GM23338 (cell line): ENCODE results near the gene RGP1. TPM values are rescaled to one million over a fixed set of nuclear protein-coding genes. Genes with fewer than 3 reads are reported as not detected.
A peak's percentile ranks its signal among the peaks of the same experiment; 100 is the strongest.

Experiments
- ATAC-seq: fragments of 200-7000 bp; cut with Tn5 transposase; 3 replicates; pipeline ENCODE4 v1.9.1; 2020
- DNase-seq: peaks from one replicate; pipeline ENCODE4 v3.0.0-alpha.2; 2015; ENCODE audit warnings: low spot score
- H2AFZ ChIP-seq: fragments of 200-600 bp; sonication (generic); 2 replicates; pipeline ENCODE4 v1.8.0; 2016; ENCODE audit warnings: antibody characterized with exemption, mild to moderate bottlenecking, moderate library complexity
- H3F3A ChIP-seq: fragments of 200-600 bp; sonication (generic); replicated peaks from 2 replicates; pipeline ENCODE4 v1.8.0; 2017; ENCODE audit warnings: antibody characterized with exemption, mixed run types, low read depth
- H3K27ac ChIP-seq: fragments of 200-600 bp; sonication (generic); 2 replicates; pipeline ENCODE4 v1.6.1; 2016; ENCODE audit warnings: low read depth
- H3K27me3 ChIP-seq: fragments of 200-600 bp; sonication (generic); 2 replicates; pipeline ENCODE4 v1.8.0; 2016; ENCODE audit warnings: mild to moderate bottlenecking, mixed run types, moderate library complexity; ENCODE audit not compliant: insufficient read depth
- H3K36me3 ChIP-seq: fragments of 200-600 bp; sonication (generic); 2 replicates; pipeline ENCODE4 v1.8.0; 2016; ENCODE audit warnings: mild to moderate bottlenecking; ENCODE audit not compliant: insufficient read depth
- H3K4me1 ChIP-seq: fragments of 200-600 bp; sonication (generic); 2 replicates; pipeline ENCODE4 v1.8.0; 2016; ENCODE audit warnings: mild to moderate bottlenecking, moderate library complexity; ENCODE audit not compliant: insufficient read depth
- H3K4me2 ChIP-seq: fragments of 200-600 bp; sonication (generic); 2 replicates; pipeline ENCODE4 v1.7.1; 2017; ENCODE audit warnings: mixed run types
- H3K4me3 ChIP-seq: fragments of 200-600 bp; sonication (generic); 2 replicates; pipeline ENCODE4 v1.6.1; 2016; ENCODE audit warnings: mixed run types
- H3K79me2 ChIP-seq: fragments of 200-600 bp; sonication (generic); replicated peaks from 2 replicates; pipeline ENCODE4 v1.8.0; 2017; ENCODE audit warnings: mild to moderate bottlenecking; ENCODE audit not compliant: insufficient read depth
- H3K9me2 ChIP-seq: fragments of 200-600 bp; sonication (generic); 2 replicates; pipeline ENCODE4 v1.8.0; 2017; ENCODE audit not compliant: insufficient read depth
- H4K20me1 ChIP-seq: fragments of 200-600 bp; sonication (generic); replicated peaks from 2 replicates; pipeline ENCODE4 v1.8.0; 2017; ENCODE audit warnings: mild to moderate bottlenecking; ENCODE audit not compliant: insufficient read depth
- H3K27ac Mint-ChIP-seq: 2 replicates; pipeline ENCODE4 v1.8.0; 2020; ENCODE audit warnings: inconsistent platforms, mild to moderate bottlenecking, moderate library complexity, mixed read lengths
- H3K27me3 Mint-ChIP-seq: 3 replicates; pipeline ENCODE4 v1.8.0; 2022; ENCODE audit warnings: low read depth, mild to moderate bottlenecking, moderate library complexity, mixed read lengths, inconsistent platforms; ENCODE audit not compliant: insufficient read depth, poor library complexity
- H3K36me3 Mint-ChIP-seq: 3 replicates; pipeline ENCODE4 v1.8.0; 2021; ENCODE audit warnings: low read depth, mild to moderate bottlenecking, inconsistent platforms, moderate library complexity, mixed read lengths
- H3K4me1 Mint-ChIP-seq: 3 replicates; pipeline ENCODE4 v1.8.0; 2020; ENCODE audit warnings: mild to moderate bottlenecking, inconsistent platforms, mixed read lengths
- H3K4me3 Mint-ChIP-seq: 3 replicates; pipeline ENCODE4 v1.8.0; 2021; ENCODE audit warnings: moderate library complexity, mild to moderate bottlenecking, inconsistent platforms, mixed read lengths
- H3K9me3 Mint-ChIP-seq: 3 replicates; pipeline ENCODE4 v1.8.0; 2020; ENCODE audit warnings: moderate library complexity, mild to moderate bottlenecking, inconsistent platforms, mixed read lengths
- CTCF ChIP-seq, 2 experiments: fragments of 200-600 bp in 1 of 2; sonication (generic) in 1 of 2; conservative IDR thresholded peaks; 2 replicates each; pipeline versions ENCODE4 v1.5.1 to v1.6.1; 2016 to 2017; ENCODE audit warnings: antibody characterized with exemption in 2 of 2, low read depth in 2 of 2, mild to moderate bottlenecking in 2 of 2, moderate library complexity in 1 of 2
- EZH2 ChIP-seq: fragments of 200-600 bp; sonication (generic); IDR thresholded peaks from one replicate; pipeline ENCODE4 v1.8.0; 2017; ENCODE audit warnings: antibody characterized with exemption, mild to moderate bottlenecking, low read depth; ENCODE audit not compliant: unreplicated experiment
- EZH2phosphoT487 ChIP-seq: fragments of 200-600 bp; sonication (generic); IDR thresholded peaks from one replicate; pipeline ENCODE4 v1.8.1; 2018; ENCODE audit warnings: antibody characterized with exemption; ENCODE audit not compliant: unreplicated experiment
- JUNB ChIP-seq: IDR thresholded peaks from one replicate; pipeline ENCODE4 v1.6.1; 2016; ENCODE audit warnings: antibody characterized with exemption; ENCODE audit not compliant: unreplicated experiment
- REST ChIP-seq: IDR thresholded peaks from one replicate; pipeline ENCODE4 v1.6.1; 2018; ENCODE audit warnings: antibody characterized with exemption; ENCODE audit not compliant: unreplicated experiment
- STAT1 ChIP-seq: IDR thresholded peaks from one replicate; pipeline ENCODE4 v1.6.1; 2016; ENCODE audit warnings: antibody characterized with exemption; ENCODE audit not compliant: unreplicated experiment
- ZNF114 ChIP-seq: fragments of 250-450 bp; sonication (Bioruptor Pico); IDR thresholded peaks from 2 replicates; pipeline ENCODE4 v1.5.0; 2020; ENCODE audit warnings: mild to moderate bottlenecking, moderate library complexity
- polyA plus RNA-seq: library from polyadenylated mRNA; unstranded; fragments of >200 nt; fragmentation: Nextera tagmentation; extraction: Ambion mirVana; gene quantifications from 2 replicates; pipeline ENCODE4 v1.2.1, GENCODE V29; 2016
- total RNA-seq: library from RNA; depleted of rRNA; stranded (reverse); fragments of >200 nt; shearing (Covaris generic); gene quantifications from 2 replicates; pipeline ENCODE4 v1.2.3, GENCODE V29; 2014

The RGP1 gene
- total and polyA plus RNA-seq, 2 experiments from 2014 or later, result 2.8 to 16.0 TPM

DNA sequence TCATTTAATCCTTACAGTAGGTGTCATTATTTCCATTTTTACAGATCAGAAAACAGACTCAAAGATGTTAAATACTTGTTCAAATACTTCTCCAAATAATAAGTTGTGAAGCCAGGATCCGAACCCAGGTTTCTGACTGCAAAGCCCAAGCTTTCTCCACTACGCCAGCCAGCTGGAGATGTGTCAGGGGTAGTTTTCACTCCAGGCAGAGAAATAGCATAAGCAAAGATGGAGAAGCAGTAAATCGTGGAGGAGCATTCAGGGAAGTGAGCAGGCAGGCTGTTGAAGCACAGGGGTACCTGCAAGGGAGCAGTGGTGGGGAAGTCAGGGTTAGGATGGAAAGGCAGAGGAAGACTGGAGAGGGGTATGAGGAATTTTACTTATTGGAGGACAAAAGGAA lies 20.0 kb upstream of the RGP1 start (continued):
- no peak for TF ChIP-seq REST
- no peak for TF ChIP-seq CTCF (conservative IDR thresholded peaks at IDR 0.05; ENCODE audit: low read depth in 2 of 2)
- TF ChIP-seq EZH2, result no peak
- TF ChIP-seq ZNF114 (CRISPR knock-in tag), result no peak
- no peak for TF ChIP-seq STAT1
- TF ChIP-seq JUNB, result no peak

DNA sequence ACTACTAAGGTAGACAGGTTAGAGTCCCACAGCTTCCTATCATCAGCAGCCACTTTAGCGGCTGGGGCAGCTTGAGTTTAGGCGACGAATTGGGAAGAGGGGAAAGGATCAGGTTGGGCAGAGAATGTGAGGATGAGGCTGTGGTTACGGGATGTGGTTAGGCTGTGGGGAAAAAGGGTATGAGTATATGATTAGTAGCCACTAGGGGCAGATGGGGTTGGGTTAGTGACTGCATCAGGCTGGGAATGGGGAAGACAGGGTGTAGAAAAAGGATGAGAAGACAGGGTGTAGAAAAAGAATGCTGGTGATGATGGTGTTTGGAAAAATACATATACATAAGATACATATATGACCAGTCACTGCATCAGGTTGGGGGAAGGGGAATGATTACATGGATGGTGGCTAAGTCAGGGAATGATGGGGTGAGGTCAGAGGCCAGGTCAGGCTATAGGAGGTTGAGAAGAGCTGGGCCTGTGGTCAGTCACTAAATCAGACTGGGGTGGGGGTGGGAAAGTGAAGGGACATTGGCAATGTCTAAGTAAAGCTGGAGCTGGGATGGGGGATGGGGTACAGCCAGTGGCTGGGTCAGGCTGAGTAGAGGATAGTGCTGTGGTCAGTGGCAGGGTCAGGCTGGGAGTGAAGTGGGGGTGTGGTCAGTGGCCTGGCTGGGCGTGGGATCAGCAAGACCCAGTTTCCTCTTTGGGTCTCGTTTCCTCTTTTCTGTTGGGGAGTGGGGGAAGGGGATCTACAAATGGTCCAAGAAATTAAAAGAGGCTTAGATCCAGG lies 19.2 kb upstream of the RGP1 start:
- Histone ChIP-seq H3K9me2 (no peaks in the 10 kb centered on the region), H3K4me2 (peak overlapping the region; percentile 90), H3F3A (peaks cover 4% of the 10 kb centered on the region; the same call in 1 of the 2 replicates), H2AFZ (no peak overlapping the region), H3K27me3 (no peaks in the 10 kb centered on the region), H3K36me3 (peaks cover 3% of the 10 kb centered on the region), H3K4me1 (peaks cover 41% of the 10 kb centered on the region), H3K79me2 (peaks cover 52% of the 10 kb centered on the region), H3K27ac (peak overlapping the region; percentile 1), H4K20me1 (peaks cover 15% of the 10 kb centered on the region), H3K4me3 (peak overlapping the region; percentile 91)
- H3K27ac Mint-ChIP-seq, result peak overlapping the region; percentile 42; the same call in 1 of the 2 replicates
- peaks cover 16% of the 10 kb centered on the region for H3K36me3 Mint-ChIP-seq
- peak; percentile 22 for ATAC-seq
- H3K4me1 Mint-ChIP-seq, result peaks cover 13% of the 10 kb centered on the region
- H3K9me3 Mint-ChIP-seq, result no peaks in the 10 kb centered on the region; the same call in 2 of the 3 replicates
- H3K27me3 Mint-ChIP-seq, result peaks cover 8% of the 10 kb centered on the region
- peak; percentile 90 for DNase-seq
- peak; percentile 57 to 72 for TF ChIP-seq CTCF (conservative IDR thresholded peaks at IDR 0.05; ENCODE audit: low read depth in 2 of 2)
- no peak for TF ChIP-seq EZH2phosphoT487
- no peak for TF ChIP-seq ZNF114 (CRISPR knock-in tag)
- TF ChIP-seq STAT1, result no peak
- no peak overlapping the region; the same call in 1 of the 3 replicates for H3K4me3 Mint-ChIP-seq
